ENCODE results near the gene GRHL1. TPM values are rescaled to one million over a fixed set of nuclear protein-coding genes. Genes with fewer than 3 reads are reported as not detected.
"Not testable (repeated sequence)": the region's sequence is repeated elsewhere in the genome, so short reads cannot be mapped to it uniquely, and the experiment has no call there.

Gene GRHL1
- total RNA-seq, 2 donors from 2014 or later, result 0.82 to 0.85 TPM

DNA sequence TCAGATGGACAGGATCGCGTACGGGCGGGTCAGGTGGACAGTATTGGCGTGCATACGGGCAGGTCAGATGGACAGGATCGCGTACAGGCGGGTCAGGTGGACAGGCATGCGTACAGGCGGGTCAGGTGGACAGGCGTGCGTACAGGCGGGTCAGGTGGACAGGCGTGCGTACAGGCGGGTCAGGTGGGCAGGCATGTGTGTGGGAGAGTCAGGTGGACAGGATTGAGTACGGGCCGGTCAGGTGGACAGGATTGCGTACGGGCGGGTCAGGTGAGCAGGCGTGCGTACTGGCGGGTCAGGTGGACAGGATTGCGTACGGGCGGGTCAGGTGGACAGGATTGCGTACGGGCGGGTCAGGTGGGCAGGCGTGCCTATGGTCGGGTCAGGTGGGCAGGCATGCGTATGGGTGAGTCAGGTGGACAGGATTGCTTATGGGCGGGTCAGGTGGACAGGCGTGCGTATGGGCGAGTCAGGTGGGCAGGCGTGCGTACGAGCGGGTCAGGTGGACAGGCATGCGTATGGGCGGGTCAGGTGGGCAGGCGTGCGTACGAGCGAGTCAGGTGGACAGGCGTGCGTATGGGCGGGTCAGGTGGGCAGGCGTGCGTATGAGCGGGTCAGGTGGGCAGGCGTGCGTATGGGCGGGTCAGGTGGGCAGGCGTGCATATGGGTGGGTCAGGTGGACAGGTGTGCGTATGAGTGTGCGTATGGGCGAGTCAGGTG lies 60.3 kb downstream of the GRHL1 start:
- not testable (repeated sequence) for H3K36me3 Mint-ChIP-seq (ENCODE audit: low read depth); H3K27ac Mint-ChIP-seq; H3K4me3 Mint-ChIP-seq; ATAC-seq (replicated peaks); H3K27me3 Mint-ChIP-seq; H3K9me3 Mint-ChIP-seq; H3K4me1 Mint-ChIP-seq

DNA sequence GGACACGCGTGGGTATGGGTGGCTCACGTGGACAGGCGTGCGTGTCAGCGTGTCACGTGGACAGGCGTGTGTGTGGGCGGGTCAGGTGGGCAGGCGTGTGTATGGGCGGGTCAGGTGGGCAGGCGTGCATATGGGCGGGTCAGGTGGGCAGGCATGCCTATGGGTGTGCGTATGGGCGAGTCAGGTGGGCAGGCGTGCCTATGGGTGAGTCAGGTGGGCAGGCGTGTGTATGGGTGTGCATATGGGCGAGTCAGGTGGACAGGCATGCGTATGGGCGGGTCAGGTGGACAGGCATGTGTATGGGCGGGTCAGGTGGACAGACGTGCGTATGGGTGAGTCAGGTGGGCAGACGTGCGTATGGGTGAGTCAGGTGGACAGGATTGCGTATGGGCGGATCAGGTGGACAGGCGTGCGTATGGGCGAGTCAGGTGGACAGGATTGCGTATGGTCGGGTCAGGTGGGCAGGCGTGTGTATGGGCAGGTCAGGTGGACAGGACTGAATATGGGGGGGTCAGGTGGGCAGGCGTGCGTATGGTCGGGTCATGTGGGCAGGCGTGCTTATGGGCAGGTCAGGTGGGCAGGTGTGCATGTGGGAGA lies 61.0 kb downstream of the GRHL1 start:
- not testable (repeated sequence) for H3K9me3 Mint-ChIP-seq; H3K27me3 Mint-ChIP-seq; H3K4me1 Mint-ChIP-seq; ATAC-seq (replicated peaks); H3K4me3 Mint-ChIP-seq; H3K27ac Mint-ChIP-seq; H3K36me3 Mint-ChIP-seq (ENCODE audit: low read depth)

DNA sequence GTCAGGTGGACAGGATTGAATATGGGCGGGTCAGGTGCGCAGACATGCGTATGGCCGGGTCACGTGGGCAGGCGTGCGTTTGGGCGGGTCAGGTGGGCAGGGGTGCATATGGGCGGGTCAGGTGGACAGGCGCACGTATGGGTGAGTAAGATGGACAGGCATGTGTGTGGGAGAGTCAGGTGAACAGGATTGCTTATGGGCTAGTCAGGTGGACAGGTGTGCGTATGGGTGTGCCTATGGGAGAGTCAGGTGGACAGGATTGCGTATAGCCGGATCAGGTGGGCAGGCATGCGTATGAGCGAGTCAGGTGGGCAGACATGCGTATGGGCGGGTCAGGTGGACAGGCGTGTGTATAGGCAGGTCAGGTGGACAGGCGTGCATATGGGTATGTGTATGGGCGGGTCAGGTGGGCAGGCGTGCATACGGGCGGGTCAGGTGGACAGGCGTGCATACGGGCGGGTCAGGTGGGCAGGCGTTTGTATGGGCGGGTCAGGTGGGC lies 61.5 kb downstream of the GRHL1 start:
- H3K27me3 Mint-ChIP-seq, result no peaks in the 10 kb centered on the region
- H3K27ac Mint-ChIP-seq, result no peak overlapping the region
- ATAC-seq (replicated peaks), result no peak
- no peak overlapping the region for H3K4me3 Mint-ChIP-seq
- H3K36me3 Mint-ChIP-seq (ENCODE audit: low read depth), result no peaks in the 10 kb centered on the region
- no peaks in the 10 kb centered on the region for H3K4me1 Mint-ChIP-seq
- no peaks in the 10 kb centered on the region for H3K9me3 Mint-ChIP-seq

DNA sequence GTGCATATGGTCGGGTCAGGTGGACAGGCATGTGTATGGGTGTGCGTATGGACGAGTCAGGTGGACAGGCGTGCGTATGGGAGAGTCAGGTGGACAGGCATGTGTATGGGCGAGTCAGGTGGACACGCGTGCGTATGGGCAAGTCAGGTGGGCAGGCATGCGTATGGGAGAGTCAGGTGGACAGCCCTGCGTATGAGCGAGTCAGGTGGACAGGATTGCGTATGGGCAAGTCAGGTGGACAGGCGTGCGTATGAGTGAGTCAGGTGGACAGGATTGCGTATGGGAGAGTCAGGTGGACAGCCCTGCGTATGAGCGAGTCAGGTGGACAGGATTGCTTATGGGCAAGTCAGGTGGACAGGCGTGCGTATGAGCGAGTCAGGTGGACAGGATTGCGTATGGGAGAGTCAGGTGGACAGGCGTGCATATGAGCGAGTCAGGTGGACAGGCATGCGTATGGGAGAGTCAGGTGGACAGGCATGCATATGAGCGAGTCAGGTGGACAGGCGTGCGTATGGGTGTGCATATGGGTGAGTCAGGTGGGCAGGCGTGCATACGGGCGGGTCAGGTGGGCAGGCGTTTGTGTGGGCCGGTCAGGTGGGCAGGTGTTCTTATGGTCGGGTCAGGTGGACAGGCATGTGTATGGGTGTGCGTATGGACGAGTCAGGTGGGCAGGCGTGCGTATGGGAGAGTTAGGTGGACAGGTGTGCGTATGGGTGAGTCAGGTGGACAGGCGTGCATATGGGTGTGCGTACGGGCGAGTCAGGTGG lies 62.3 kb downstream of the GRHL1 start:
- not testable (repeated sequence) for H3K9me3 Mint-ChIP-seq; ATAC-seq (replicated peaks); H3K36me3 Mint-ChIP-seq (ENCODE audit: low read depth); H3K4me1 Mint-ChIP-seq; H3K27ac Mint-ChIP-seq; H3K4me3 Mint-ChIP-seq; H3K27me3 Mint-ChIP-seq

DNA sequence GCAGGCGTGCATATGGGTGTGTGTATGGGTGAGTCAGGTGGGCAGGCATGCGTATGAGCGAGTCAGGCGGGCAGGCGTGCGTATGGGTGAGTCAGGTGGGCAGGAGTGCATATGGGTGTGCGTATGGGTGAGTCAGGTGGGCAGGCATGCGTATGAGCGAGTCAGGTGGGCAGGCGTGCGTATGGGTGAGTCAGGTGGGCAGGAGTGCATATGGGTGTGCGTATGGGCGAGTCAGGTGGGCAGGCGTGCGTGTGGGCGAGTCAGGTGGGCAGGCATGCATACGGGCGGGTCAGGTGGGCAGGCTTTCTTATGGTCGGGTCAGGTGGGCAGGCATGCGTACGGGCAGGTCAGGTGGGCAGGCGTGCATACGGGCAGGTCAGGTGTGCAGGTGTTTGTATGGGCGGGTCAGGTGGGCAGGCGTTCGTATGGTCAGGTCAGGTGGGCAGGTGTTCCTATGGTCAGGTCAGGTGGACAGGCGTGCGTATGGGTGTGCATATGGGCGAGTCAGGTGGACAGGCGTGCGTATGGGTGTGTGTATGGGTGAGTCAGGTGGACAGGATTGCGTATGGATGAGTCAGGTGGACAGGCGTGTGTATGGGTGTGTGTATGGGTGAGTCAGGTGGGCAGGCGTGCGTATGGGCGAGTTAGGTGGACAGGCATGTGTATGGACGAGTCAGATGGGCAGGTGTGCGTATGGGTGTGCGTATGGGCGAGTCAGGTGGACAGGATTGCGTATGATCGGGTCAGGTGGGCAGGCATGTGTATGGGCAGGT lies 63.1 kb downstream of the GRHL1 start:
- no peak for ATAC-seq (replicated peaks)
- no peak overlapping the region for H3K27ac Mint-ChIP-seq
- H3K9me3 Mint-ChIP-seq, result no peaks in the 10 kb centered on the region
- H3K36me3 Mint-ChIP-seq (ENCODE audit: low read depth), result no peaks in the 10 kb centered on the region
- H3K4me1 Mint-ChIP-seq, result no peaks in the 10 kb centered on the region
- H3K27me3 Mint-ChIP-seq, result no peaks in the 10 kb centered on the region
- no peak overlapping the region for H3K4me3 Mint-ChIP-seq

GRCh38 chr2:10015376-10015989 lies 64.0 kb downstream of the GRHL1 start:
- not testable (repeated sequence) for H3K36me3 Mint-ChIP-seq (ENCODE audit: low read depth)

GRCh38 chr2:10016001-10016801 lies 64.7 kb downstream of the GRHL1 start:
- Mint-ChIP-seq H3K9me3 (no peaks in the 10 kb centered on the region), H3K4me3 (no peak overlapping the region), H3K4me1 (no peaks in the 10 kb centered on the region), H3K36me3 (ENCODE audit: low read depth) (no peaks in the 10 kb centered on the region), H3K27ac (no peak overlapping the region), H3K27me3 (no peaks in the 10 kb centered on the region)
- no peak for ATAC-seq (replicated peaks)

More at GRCh38 chr2:10015376-10015989, 64.0 kb downstream of the GRHL1 start:
- H3K27me3 Mint-ChIP-seq; H3K4me1 Mint-ChIP-seq; H3K27ac Mint-ChIP-seq; H3K4me3 Mint-ChIP-seq; ATAC-seq (replicated peaks); H3K9me3 Mint-ChIP-seq: not testable (repeated sequence)

DNA sequence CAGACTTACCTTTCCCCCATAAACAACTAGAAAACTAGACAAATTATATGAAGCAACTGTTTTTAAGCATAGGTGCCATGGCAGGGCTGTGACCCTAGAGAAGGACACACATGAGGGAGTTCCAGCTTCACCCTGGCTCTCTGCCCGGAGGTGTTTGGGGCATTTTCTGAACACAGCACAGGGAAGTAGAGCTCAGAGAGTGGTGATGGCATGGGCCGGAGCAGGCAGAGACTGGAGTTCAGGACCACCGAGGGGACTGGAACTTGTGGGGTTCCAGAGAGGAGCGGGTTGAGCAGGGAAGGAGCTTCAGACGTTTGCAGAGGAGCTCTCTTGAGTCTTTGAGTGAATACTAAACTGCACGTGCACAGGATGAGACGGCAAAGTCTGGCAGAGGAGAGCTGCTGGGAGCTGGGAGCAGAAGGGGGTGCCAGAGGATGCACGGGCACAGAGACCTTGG lies 65.3 kb downstream of the GRHL1 start:
- Mint-ChIP-seq H3K27me3 (no peaks in the 10 kb centered on the region), H3K4me3 (no peak overlapping the region), H3K27ac (no peak overlapping the region), H3K36me3 (ENCODE audit: low read depth) (no peaks in the 10 kb centered on the region), H3K4me1 (no peaks in the 10 kb centered on the region), H3K9me3 (no peaks in the 10 kb centered on the region)
- no peak for ATAC-seq (replicated peaks)

DNA sequence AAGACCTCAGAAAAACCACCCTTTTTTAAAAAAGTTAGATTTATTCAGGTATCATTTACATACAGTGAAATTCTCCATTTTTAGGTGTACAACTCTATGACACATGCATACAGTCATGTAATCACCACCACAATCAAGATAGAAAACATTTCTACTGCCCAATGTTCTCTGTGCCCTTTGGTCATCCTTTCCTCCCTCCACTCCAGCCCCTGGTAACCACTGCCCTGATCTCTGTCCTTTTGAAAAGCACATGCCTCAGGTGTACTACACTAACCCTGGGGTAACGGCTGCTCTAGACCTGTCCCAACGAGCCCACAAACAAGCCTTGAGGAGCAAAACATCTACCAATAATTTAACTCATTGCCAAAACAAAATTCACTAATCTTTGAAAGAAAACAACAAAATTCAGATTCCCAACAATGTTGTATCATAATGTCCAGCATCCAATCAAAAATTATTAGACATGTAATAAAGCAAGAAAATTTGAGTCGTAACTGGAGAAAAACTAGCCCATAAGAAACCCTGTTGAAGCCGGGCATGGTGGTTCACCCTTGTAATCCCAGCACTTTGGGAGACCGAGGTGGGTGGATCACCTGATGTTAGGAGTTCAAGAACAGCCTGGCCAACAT lies 65.9 kb downstream of the GRHL1 start:
- no peaks in the 10 kb centered on the region for H3K36me3 Mint-ChIP-seq (ENCODE audit: low read depth)
- no peaks in the 10 kb centered on the region for H3K27me3 Mint-ChIP-seq
- no peak overlapping the region for H3K4me3 Mint-ChIP-seq
- no peaks in the 10 kb centered on the region for H3K4me1 Mint-ChIP-seq
- no peak for ATAC-seq (replicated peaks)
- no peaks in the 10 kb centered on the region for H3K9me3 Mint-ChIP-seq
- H3K27ac Mint-ChIP-seq, result no peak overlapping the region

DNA sequence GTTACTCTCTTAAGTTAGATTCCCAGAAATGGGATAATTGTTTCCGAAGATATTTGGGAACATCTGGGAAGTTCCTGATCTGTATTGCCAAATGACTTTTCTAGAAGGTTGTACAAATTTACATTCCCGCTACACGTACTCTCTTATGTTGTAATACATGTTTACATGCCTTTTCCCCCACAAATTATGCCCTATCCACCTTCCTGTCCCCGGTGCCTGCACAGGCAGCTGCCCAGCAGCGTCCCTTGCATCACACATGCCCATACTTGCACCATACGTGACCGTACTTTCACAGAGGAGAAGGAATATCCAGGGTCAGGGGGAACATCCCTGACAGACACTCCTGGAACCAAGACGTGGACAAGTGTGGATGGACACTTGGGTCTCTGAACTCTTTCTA lies 67.7 kb downstream of the GRHL1 start:
- no peak overlapping the region for H3K27ac Mint-ChIP-seq
- no peaks in the 10 kb centered on the region for H3K36me3 Mint-ChIP-seq (ENCODE audit: low read depth)
- no peak overlapping the region for H3K4me3 Mint-ChIP-seq
- no peaks in the 10 kb centered on the region for H3K4me1 Mint-ChIP-seq
- no peaks in the 10 kb centered on the region for H3K27me3 Mint-ChIP-seq
- H3K9me3 Mint-ChIP-seq, result no peaks in the 10 kb centered on the region
- no peak for ATAC-seq (replicated peaks)

- ATAC-seq (replicated peaks), result no peak
- Mint-ChIP-seq H3K4me3 (no peak overlapping the region), H3K27me3 (no peaks in the 10 kb centered on the region), H3K4me1 (no peaks in the 10 kb centered on the region), H3K36me3 (ENCODE audit: low read depth) (no peaks in the 10 kb centered on the region), H3K27ac (no peak overlapping the region), H3K9me3 (no peaks in the 10 kb centered on the region)
These were observed 68.3 kb downstream of the GRHL1 start for GRCh38 chr2:10019602-10020400.

DNA sequence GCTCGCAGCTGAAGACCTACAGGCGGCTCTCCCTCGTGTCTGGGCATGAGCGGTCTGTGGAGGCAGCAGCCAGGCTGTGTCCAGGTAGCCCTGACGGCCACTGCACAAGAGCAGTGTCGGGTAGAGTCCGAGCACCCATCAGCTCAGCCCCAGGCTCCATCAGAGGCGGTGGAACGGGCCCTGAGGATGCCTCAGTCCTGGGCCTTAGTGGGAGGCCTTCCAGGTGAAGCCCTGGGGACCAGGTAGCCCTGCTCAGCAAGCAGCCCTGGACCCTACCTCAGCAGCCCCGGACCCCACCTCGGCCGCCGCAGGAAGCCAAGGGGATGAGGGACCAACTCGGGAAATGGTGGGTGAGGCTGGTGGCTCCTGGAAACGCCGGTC lies 70.5 kb downstream of the GRHL1 start:
- Mint-ChIP-seq H3K4me1 (no peaks in the 10 kb centered on the region), H3K4me3 (no peak overlapping the region), H3K36me3 (ENCODE audit: low read depth) (no peaks in the 10 kb centered on the region), H3K27me3 (no peaks in the 10 kb centered on the region), H3K27ac (no peak overlapping the region), H3K9me3 (no peaks in the 10 kb centered on the region)
- ATAC-seq (replicated peaks), result no peak

All from activated T-helper 17 cell treated with anti-CD3 and anti-CD28 coated beads, Interleukin-2, amount 50 U/mL, for 72 hours (primary cell).